SK-MEL-5 (cell line): ENCODE results near the gene MBNL2. TPM values are rescaled to one million over a fixed set of nuclear protein-coding genes. Genes with fewer than 3 reads are reported as not detected.

Source experiments
- DNase-seq: peaks from one replicate; pipeline ENCODE4 v3.0.0-alpha.2; 2016; ENCODE audit warnings: low read depth, low spot score
- in situ Hi-C: cut with HindIII; loops from 2 replicates; pipeline ENCODE4 v1.10.0; 2016; ENCODE audit warnings: low sequenced_read_pairs, high pct_unique_total_duplicates, low pct_unique_long_range_greater_than_20kb
- total RNA-seq: library from RNA; depleted of rRNA; stranded (reverse); fragments of >200 nt; shearing (Covaris generic); gene quantifications from 2 replicates; pipeline ENCODE4 v1.2.3, GENCODE V29; 2014

The MBNL2 gene
- total RNA-seq, 1 experiment from 2014 or later: 17.9 TPM

DNA sequence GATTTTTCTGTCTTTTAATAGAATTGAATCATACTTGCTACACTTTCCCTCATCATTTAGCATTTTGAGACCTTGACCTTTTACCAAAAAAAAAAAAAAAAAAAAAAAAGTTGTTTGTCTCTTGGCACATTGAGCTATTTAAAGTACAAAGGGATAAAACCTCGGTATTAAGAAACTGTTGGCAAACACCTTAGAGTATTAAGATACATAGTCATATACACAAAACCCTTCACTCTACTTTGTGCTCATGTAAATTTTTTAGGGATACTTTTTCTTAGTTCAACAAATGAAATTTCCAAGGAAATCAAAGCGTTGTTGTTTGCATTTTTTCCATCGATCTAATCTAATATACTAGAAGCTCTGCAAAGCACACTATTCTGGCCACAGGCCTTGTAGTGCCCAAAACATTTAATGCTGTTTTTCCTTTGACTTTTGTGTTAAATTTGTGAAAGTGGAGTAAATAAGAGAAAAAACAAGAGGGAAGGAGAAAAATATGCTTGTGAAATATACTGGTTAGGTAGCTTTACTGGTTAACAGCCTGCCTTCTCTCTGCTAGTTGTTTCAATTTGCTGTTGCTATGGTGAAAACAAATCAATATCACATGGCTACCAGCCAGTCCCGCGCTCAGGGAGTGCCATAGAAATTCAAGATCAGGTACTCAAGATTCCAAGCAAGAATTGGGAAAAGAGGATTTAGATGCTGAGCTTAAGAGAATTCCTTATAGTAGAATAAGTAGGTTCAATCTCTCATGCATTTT is 2.6 kb downstream of the MBNL2 start:
- in situ Hi-C loops: no loop called here
- no peak for DNase-seq

DNA sequence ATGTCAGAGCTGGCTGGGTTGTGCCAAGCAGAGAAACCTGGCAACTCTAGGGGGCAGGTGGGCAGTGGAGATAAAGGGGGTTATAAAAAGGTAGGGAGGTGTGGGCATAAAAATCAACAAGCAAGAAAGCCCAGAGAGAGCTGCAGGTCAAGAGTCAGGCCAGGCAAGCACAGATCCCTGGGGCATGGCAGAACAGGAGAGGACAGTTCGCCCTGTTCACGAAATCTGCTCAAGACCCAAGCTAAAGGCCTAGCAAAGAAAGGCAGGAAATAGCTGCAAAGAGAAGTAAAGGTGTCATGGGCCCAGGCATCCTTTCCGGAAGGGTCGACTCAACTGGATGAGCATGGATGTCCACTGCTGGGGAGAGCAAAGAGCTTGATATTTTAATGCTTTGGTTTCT is 3.4 kb downstream of the MBNL2 start:
- DNase-seq: no peak
- in situ Hi-C loops: no loop called here

DNA sequence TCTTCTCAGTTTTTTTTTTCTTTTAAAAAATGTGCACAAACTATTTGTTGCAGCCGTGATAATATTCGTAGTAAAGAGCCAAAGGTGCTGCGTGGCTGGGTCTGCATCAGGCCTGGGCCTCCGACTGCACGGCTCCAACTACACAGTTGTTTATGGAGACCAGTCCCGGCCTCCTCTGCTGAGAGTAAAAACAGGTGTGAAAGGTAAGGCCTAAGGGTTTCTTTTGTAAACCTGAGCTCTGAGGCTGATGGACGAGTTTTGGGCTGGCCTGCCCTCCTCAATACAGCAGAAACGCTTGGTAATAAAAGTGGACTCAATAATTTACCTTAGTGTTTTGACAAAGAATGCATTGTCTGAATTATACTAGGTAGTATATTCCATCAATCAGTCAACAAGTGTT is 3.9 kb downstream of the MBNL2 start:
- in situ Hi-C loops: no loop called here
- no peak for DNase-seq

DNA sequence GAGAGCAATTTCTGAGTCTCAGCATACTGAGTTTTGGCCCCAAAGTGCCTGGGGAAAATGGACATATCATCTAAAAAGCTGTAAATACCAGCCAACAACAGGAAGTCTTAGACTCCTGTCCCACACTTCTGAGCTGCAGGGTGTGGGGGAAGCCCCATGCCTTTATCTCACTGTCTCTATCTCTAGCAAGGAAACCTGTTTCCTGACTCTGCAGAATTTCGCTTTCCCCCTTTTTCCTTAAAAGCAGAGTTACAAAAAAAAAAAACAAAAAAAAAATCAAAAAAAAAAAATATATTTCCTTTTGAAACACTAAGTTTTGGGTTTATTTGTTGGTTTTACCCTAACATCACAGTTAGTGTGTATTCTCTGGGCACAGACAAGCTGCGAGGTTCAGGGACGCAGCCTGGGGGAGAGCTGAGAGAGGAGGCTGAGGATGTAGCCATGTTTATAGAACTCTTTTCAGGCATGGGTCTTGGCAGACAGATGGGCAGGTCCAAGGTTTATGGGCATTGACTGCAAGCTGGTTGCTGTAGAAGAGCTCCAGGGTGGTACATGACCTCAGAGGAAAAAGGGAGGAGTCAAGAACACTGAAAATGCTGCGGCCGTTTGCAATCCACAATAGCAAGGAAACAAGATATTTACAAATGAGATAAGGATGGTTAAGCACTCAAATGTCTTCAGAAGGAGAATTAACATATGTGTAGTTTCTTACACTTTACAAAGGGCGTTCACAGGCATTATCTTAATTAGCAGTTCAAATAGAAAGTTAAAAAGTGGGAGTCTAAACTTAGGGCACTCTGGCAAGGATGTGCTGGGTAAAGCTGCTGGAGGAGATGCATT is 4.9 kb downstream of the MBNL2 start:
- no peak for DNase-seq
- in situ Hi-C loops: no loop called here

DNA sequence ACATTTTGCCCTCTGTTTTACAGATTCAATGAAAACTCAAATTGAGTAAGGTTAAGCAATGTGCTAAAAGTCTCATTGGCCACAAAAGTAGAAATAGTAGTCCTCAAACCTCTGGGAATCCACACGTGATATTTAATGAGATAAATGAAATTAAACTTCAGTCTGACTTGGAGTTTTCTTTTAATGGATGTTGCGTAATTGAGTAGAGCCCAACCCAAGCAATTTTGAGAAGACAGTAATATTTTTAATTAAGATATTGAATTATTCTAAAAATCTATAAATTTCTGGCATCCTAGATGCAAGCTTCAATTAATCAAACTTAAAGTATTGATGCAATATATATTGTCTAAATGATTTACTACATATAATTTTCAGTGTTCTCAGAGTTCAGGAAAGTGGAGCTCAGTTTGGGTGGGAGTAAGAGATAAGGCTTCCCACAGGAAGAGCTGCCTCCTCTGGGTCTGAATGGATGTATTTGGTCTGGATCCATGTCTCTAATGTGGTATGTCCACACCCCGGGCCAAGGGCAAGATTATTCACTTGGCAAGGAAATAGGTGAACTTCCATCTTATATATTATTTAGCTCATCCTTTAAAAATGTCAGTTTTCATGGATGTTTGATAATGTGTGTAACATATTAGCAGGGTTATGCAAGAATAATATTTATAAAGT is 6.9 kb downstream of the MBNL2 start:
- in situ Hi-C loops: no loop called here
- DNase-seq: no peak

DNA sequence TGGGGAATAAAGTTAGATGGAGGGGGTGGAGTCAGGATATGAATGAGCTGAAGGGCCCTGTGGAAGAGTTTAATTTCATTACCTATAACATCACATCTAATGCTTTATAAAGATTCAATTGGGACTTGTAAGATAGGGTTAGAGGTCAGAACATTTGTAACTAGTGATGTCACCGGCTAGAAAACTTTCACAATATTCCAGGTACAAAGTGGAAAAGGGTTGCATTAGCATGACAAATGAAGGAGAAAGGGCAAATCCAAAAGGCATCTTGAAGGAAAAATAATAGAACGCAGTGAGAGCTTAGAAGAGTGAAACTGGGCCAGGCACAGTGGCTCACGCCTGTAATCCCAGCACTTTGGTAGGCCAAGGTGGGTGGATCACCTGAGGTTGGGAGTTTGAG is 7.6 kb downstream of the MBNL2 start:
- in situ Hi-C loops: no loop called here
- DNase-seq: no peak

DNA sequence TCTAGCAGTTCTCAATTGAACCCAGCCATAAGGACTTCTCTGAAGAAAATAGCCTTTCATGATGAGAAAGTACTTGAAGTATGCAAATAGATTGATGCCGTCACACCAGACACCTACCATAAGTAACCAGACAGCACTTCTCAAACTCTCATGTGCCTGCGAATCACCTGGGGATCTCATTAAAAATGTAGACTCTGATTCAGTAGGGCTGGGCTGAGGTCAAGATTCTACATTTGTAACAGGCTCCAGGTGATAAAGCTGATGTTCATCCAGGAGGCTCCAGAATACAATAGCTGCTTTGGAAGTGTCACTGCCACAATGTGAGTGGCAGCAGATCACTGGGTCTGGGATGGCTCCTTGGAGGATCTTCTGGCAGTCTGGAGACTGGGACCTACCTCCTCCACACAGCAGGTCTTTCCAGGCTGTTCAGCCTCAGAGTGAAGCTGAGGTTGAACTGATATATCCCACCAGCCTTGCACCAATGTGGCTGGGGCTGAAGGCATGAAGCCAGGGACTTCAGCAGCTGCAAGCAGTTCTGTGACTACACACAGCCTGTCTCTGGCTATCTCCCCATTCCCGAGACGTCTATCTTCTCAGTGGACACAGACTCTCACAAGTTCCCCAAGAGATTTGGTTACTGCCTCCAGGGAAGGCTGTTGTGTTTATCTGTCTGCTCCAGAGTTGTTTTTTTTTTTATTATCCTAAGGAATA is 9.1 kb downstream of the MBNL2 start:
- in situ Hi-C loops: no loop called here
- DNase-seq: no peak

DNA sequence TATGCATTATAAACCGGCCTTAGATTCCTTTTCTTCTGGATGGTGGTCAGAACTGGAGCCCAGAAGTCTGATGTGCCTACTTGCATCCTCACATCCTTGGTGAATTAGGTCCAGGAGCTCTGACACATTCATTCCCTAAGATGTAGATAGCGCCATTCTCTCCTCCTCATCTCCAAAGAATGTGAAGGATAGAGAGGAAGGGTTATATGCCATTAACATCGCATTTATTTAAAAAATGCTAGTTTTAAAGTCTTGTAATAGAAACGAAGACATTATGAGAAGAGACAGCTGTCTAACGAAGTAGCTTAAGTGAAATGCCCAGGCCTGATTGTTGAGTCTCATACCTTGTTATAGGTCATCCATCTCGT is 9.7 kb downstream of the MBNL2 start:
- in situ Hi-C loops: no loop called here
- DNase-seq: no peak

DNA sequence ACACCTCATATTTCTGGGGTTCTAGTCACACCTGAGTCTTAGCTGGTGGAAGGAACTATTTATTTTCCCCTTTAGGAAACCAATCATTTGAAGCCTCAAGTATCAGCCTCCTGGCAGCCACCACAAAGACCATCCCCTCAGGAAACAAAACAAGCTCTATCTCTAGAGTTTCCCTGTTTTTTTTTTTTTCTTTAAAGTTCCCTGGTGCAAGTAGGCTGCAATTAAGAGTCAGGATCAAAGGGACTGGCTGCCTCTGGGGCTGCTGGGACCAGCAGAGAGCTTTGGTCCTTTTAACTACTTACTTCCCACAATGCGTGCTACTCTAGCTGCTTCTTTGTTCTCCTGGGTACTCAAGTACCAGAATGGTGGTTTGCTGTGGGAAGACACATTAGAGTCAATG is 11.4 kb downstream of the MBNL2 start:
- in situ Hi-C loops: no loop called here
- no peak for DNase-seq

DNA sequence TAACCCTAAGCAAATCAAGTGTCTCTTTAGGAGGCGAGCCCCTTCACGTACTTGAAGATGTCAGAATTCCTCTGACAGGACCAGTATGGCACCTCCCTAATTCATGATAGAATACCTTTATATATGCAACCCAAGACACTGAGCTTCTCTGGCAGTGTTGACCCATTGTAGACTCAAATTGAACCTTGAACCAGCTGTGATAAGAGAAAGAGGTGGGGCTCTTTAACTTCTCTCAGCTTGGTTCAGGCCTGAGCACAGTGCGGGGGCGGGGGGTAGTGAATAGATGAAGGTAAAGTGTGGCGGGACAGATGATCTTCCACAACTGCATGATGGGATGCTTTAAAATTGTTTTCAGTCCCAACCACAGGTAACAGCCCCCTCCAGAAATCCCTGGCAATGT is 12.1 kb downstream of the MBNL2 start:
- in situ Hi-C loops: no loop called here
- no peak for DNase-seq

DNA sequence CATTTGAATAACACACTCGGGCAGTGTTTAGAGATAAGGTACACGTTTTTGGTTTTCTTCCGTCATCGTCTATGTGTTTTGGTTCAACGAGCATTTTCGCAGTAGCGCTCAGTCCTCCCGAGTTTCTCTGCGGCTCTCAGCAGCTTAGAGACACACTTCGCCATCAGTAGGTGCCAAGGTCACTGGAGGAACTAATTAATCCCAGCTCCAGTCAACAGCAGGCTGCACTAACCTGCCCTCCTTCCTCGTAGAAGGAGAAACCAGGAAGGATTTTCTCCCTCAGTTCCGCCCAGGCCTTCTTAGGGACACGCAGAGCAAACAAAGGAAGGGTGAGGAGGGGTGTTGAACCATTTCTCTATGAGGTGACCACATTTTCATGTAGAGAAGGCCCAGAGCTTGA is 12.6 kb downstream of the MBNL2 start:
- DNase-seq: no peak
- in situ Hi-C loops: no loop called here

DNA sequence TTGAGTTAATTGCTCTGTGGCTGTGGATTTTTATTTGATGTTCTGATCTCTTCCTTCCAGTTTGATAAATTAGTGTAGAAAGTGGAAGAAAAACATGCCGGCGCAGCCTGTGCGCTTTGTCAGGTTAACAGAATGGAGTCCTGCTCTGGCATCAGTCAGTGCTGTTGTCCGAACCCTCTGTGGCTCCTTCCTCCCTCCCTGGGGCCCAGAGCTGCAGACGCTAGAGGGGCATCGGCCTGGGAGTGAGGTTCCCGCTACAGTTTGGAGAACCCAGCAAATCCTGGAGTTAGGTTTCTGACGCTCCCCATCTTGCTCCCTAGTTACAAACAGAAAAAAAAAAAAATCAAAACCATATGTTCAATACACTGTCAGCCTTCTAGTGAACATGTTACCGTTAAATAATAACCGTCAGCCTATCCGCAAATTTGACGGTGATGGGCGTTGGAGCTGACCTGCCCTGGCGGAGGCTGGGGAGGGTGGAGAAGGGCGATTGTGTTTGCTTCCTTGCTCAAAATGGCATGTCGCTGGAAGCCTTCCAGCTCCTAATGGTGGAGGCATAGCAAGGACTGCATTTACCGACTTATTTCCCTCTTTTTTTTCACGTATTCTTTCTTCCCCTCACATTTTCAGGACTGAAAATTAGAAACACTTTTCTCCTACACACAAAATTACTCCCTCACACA is 13.6 kb downstream of the MBNL2 start:
- in situ Hi-C loops: no loop called here
- DNase-seq: no peak

DNA sequence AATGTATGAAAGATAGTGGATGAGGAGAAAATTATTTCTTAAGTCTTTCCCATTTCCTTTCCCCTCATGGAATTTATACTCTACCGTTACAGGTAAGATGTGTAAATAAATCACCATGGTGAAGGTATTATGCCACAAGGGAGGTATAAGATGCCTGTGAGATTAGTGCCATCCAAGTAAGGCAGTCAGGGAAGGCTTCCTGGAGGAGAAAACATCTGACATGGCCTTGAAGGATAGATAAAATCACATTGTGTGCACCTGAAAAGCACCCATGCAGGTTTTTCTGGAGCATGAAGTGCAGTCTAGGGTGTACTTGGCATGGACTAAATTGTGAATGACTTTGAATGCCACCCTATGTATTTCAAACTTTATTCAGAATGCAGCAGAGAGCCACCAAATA is 15.3 kb downstream of the MBNL2 start:
- in situ Hi-C loops: no loop called here

DNA sequence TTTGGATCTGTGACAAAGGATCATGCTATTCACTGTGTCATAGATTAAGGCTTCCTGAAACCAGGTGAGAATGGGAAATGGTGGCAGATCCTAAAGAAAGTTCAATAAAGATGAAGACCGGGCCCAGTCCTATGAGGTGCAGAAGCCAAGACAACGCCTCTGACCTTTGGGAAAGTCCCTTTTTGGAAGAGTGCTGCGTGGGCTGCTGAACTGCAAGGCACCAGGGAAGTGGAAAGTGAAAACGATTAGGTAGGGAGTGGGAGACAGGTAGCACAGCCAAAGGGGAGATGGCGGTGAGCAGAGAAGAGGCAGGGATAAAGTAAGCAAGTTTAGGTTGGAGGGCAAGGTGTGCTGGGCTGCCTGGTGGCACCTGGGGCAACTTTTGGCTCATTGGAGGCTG is 16.3 kb downstream of the MBNL2 start:
- DNase-seq: no peak
- in situ Hi-C loops: no loop called here

More for the DNA sequence above, 15.3 kb downstream of the MBNL2 start:
- no peak for DNase-seq

DNA sequence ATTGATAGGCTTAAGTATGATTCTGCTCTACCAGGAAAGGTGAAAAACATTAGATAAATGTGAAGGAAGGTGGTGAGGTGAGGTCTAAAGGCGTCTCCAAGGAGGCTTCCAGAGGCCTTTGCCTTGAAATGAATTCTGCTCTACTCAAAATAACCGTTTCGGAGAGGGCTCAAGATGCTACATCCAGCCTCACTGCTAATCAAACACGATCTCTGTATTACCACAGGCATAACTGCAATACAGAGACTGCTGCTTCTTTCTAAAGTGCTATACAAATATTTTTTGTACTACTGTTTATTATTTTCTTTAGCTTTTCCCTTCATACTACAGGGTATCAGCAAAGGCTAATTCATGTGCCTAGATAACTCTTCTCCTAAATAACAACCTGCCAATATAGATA is 16.8 kb downstream of the MBNL2 start:
- in situ Hi-C loops: no loop called here
- DNase-seq: no peak

DNA sequence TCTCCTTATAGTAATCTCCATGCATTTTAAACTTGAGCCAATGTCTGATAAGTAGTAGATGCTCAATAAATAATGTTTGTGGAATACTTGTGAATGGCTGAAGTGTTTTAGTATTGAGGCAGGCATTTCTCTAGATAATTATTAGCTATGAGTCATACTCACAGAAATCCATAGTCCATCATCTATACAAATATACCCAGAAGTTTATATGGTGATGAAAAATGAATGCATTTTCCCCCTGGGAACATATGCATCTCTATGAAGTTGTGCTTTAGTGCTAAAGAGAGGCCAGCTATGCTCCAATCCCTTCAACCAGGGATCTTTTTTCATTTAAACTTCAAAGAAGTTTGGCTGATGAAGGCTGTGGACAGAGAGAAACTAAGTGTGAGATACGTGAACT is 17.2 kb downstream of the MBNL2 start:
- DNase-seq: no peak
- in situ Hi-C loops: no loop called here

DNA sequence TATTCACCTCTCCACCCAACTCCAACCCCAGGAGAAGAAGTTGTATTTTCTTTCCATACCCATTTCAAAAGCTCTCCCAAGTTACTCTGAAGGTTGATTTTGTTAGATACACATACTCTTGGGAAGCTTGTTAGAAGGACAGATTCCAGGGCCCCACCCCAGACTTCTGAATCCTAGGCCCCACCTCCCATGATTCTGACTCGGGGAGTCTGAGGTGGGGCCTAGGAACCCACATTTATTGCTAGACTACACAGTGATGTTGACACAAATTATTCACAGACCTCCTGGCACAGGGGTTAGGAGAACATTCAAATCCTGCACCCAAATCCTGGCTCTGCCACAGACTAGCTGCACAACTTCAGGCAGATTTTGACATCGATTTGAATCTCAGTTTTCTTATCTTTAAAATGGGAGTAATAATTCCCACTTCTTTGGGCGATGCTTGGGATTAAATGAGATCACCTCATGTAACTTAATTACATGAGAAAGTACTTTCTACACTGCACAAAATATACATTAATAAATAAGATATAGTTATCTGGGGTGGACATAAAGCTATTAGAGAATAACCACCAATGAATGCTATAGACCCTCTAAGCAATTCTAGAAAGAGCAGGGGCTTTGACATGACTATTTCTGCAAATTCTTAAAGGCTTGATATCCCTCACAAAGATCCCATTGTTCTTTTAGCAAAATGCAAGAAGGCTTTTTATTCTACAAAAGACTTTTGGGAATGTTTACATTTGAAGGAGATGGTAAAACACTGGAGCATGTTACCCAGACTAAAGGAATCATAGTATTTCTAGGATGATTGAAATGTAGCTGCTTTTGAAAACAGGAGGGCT is 18.0 kb downstream of the MBNL2 start:
- in situ Hi-C loops: no loop called here

More for the DNA sequence above, 18.0 kb downstream of the MBNL2 start:
- no peak for DNase-seq
